ENCODE results near the gene TXNDC15. TPM values are rescaled to one million over a fixed set of nuclear protein-coding genes. Genes with fewer than 3 reads are reported as not detected.

TXNDC15 gene
- total RNA-seq, 4 donors from 2014 or later, result 20.2 to 43.9 (median 35.2) TPM

- H3K27ac ChIP-seq, result no peak overlapping the region
Observed at GRCh38 chr5:134943547-134943946, 69.4 kb downstream of the TXNDC15 start.

GRCh38 chr5:134944630-134945029, 70.5 kb downstream of the TXNDC15 start:
- TF ChIP-seq CTCF (IDR thresholded peaks at IDR 0.05), result no peak
- no peak for TF ChIP-seq POLR2A (IDR thresholded peaks at IDR 0.05)
- Histone ChIP-seq H3K4me1 (peaks cover 0 to 11% (median 9%) of the 10 kb centered on the region in 3 donors), H3K36me3 (peaks cover 0 to 22% (median 0%) of the 10 kb centered on the region in 3 donors), H3K27ac (no peak overlapping the region), H3K27me3 (no peaks in the 10 kb centered on the region), H3K9me3 (no peaks in the 10 kb centered on the region), H3K4me3 (no peak overlapping the region)
- intact Hi-C loops (cut with DNase I), result no loop called here
- 67% methylated on average over 1 of the region's 1 CpG for WGBS, 2 donors
- no peak for DNase-seq

More at GRCh38 chr5:134943547-134943946, 69.4 kb downstream of the TXNDC15 start:
- DNase-seq, result no peak
- Histone ChIP-seq H3K9me3 (no peaks in the 10 kb centered on the region), H3K4me3 (no peak overlapping the region), H3K36me3 (peaks cover 0 to 28% (median 0%) of the 10 kb centered on the region in 3 donors), H3K4me1 (no peaks in the 10 kb centered on the region), H3K27me3 (no peaks in the 10 kb centered on the region)
- 73 to 90% methylated on average over 1 of the region's 1 CpG for WGBS, 2 donors
- no peak for TF ChIP-seq POLR2A (IDR thresholded peaks at IDR 0.05)
- TF ChIP-seq CTCF (IDR thresholded peaks at IDR 0.05), result no peak
- intact Hi-C loops (cut with DNase I), result no loop called here

- TF ChIP-seq POLR2A (IDR thresholded peaks at IDR 0.05) (no peak), CTCF (IDR thresholded peaks at IDR 0.05) (no peak)
- H3K4me3 ChIP-seq, result no peak overlapping the region
- no peak overlapping the region for H3K27ac ChIP-seq
- intact Hi-C loops (cut with DNase I), result no loop called here
- H3K36me3 ChIP-seq, result peaks cover 0 to 18% (median 0%) of the 10 kb centered on the region in 3 donors
- H3K9me3 ChIP-seq, result no peaks in the 10 kb centered on the region
- DNase-seq, result no peak
- 81 to 91% methylated on average over 2 of the region's 2 CpGs for WGBS, 2 donors
- H3K27me3 ChIP-seq, result no peaks in the 10 kb centered on the region
- peaks cover 0 to 12% (median 9%) of the 10 kb centered on the region in 3 donors for H3K4me1 ChIP-seq
Observed at GRCh38 chr5:134945041-134945440, 70.9 kb downstream of the TXNDC15 start.

GRCh38 chr5:134948911-134949310, 74.7 kb downstream of the TXNDC15 start:
- TF ChIP-seq POLR2A (IDR thresholded peaks at IDR 0.05) (no peak), CTCF (IDR thresholded peaks at IDR 0.05) (no peak)
- Histone ChIP-seq H3K4me1 (peaks cover 0 to 12% (median 9%) of the 10 kb centered on the region in 3 donors), H3K4me3 (no peak overlapping the region), H3K27ac (peak overlapping the region in 2 of 4 donors; percentile 18 to 26), H3K9me3 (peaks cover 0 to under 1% (median 0%) of the 10 kb centered on the region in 3 donors), H3K27me3 (no peaks in the 10 kb centered on the region), H3K36me3 (peaks cover 0 to 5% (median 0%) of the 10 kb centered on the region in 3 donors)
- WGBS, 2 donors, result 43 to 45% methylated on average over 5 of the region's 5 CpGs
- intact Hi-C loops (cut with DNase I), result no loop called here
- no peak for DNase-seq

GRCh38 chr5:134949316-134949715, 75.1 kb downstream of the TXNDC15 start:
- 52 to 67% methylated on average over 5 of the region's 5 CpGs for WGBS, 2 donors
- TF ChIP-seq CTCF (IDR thresholded peaks at IDR 0.05) (no peak), POLR2A (IDR thresholded peaks at IDR 0.05) (no peak)
- H3K27me3 ChIP-seq, result no peaks in the 10 kb centered on the region
- intact Hi-C loops (cut with DNase I), result no loop called here
- H3K4me1 ChIP-seq, result peaks cover 0 to 12% (median 9%) of the 10 kb centered on the region in 3 donors
- peaks cover 0 to 5% (median 0%) of the 10 kb centered on the region in 3 donors for H3K9me3 ChIP-seq
- H3K4me3 ChIP-seq, result no peak overlapping the region
- DNase-seq, result no peak
- peak overlapping the region in 2 of 4 donors; percentile 18 to 26 for H3K27ac ChIP-seq
- peaks cover 0 to 8% (median 0%) of the 10 kb centered on the region in 3 donors for H3K36me3 ChIP-seq

Small RNAs within 50 kb of the gene (small RNA-seq; reads per million reads assigned to genes)
- gene MIR4461, result 0 reads per million in 4 donors
- 0 reads per million in 4 donors for gene MTND3P25
- gene MTND4LP30, result 0 to 0.15 (median 0) reads per million in 4 donors

Other genes with a start within 250 kb of the TXNDC15 start
- gene SAR1B, start 241.5 kb upstream of the TXNDC15 start, total RNA-seq, result 10 to 100 TPM; 28.6 to 63.2 (median 34.4) TPM
- 10 to 100 TPM; 15.3 to 30.9 (median 19.6) TPM for gene SEC24A, start 225.6 kb upstream of the TXNDC15 start, total RNA-seq
- 10 to 100 TPM in 3 of 4 donors, 1 to 10 TPM in 1; 9.4 to 31.7 (median 18.0) TPM for gene CAMLG, start 135.8 kb upstream of the TXNDC15 start, total RNA-seq
- gene DDX46, start 115.6 kb upstream of the TXNDC15 start, total RNA-seq, result 10 to 100 TPM; 19.6 to 39.9 (median 30.6) TPM
- 10 to 100 TPM; 17.9 to 36.2 (median 24.7) TPM for gene C5orf24, start 28.4 kb upstream of the TXNDC15 start, total RNA-seq
- 10 to 100 TPM in 1 of 4 donors, 1 to 10 TPM in 3; 8.0 to 12.8 (median 8.8) TPM for gene PCBD2, start 30.8 kb downstream of the TXNDC15 start, total RNA-seq
- gene CATSPER3, start 93.5 kb downstream of the TXNDC15 start, total RNA-seq, result under 1 TPM in 2 of 4 donors, not detected in 2; 0.23 to 0.76 TPM
- gene PITX1, start 159.9 kb downstream of the TXNDC15 start, total RNA-seq, result 1,000 to 10,000 TPM in 1 of 4 donors, 100 to 1,000 TPM in 3; 571 to 1,232 (median 680) TPM

Data from esophagus squamous epithelium (tissue), 5 donors.